ENCODE data around the gene CEP162.
"Not testable (repeated sequence)": the region's sequence is repeated elsewhere in the genome, so short reads cannot be mapped to it uniquely, and the experiment has no call there.

Gene CEP162

GRCh38 chr6:84223608-84224007 is 3.8 kb downstream of the CEP162 start:
- DNase-seq: not testable (repeated sequence)

GRCh38 chr6:84222426-84222825 is 5.0 kb downstream of the CEP162 start:
- DNase-seq: no peak

GRCh38 chr6:84220809-84221409 is 6.5 kb downstream of the CEP162 start:
- no peak for DNase-seq

- no peak for DNase-seq
Observed at GRCh38 chr6:84218091-84218490, 9.4 kb downstream of the CEP162 start.

- no peak for DNase-seq
Observed at GRCh38 chr6:84213217-84213616, 14.2 kb downstream of the CEP162 start.

GRCh38 chr6:84204011-84204410 is 23.4 kb downstream of the CEP162 start:
- DNase-seq: no peak

GRCh38 chr6:84199987-84200386 is 27.5 kb downstream of the CEP162 start:
- not testable (repeated sequence) for DNase-seq

DNA sequence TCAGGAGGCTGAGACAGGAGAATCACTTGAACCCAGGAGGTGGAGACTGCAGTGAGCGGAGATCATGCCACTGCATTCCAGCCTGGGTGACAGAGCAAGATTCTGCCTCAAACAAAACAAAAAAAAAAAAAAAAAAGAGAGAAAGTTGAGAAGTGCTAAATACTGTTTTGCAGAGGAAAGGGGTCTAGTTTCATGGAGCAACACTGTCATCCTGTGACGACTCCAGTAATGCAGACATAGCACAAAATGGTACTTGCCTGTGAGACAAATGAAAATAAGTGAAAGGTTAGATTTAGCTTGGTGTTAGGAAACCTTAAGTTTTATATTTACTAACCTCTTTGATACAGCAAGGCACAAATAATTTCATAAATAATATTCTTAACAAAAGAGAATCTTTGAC is 29.7 kb downstream of the CEP162 start:
- DNase-seq: no peak

- DNase-seq: no peak
Observed at GRCh38 chr6:84193114-84193708, 34.2 kb downstream of the CEP162 start.

GRCh38 chr6:84191802-84192201 is 35.6 kb downstream of the CEP162 start:
- no peak for DNase-seq

DNA sequence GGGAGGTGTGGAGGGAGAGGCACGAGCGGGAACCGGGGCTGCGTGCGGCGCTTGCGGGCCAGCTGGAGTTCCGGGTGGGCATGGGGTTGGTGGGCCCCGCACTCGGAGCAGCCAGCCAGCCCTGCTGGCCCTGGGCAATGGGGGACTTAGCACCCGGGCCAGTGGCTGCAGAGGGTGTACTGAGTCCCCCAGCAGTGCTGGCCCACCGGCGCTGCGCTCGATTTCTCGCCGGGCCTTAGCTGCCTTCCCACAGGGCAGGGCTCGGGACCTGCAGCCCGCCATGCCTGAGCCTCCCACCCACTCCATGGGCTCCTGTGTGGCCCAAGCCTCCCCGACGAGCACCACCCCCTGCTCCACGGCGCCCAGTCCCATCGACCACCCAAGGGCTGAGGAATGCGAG is 38.1 kb downstream of the CEP162 start:
- not testable (repeated sequence) for DNase-seq

DNA sequence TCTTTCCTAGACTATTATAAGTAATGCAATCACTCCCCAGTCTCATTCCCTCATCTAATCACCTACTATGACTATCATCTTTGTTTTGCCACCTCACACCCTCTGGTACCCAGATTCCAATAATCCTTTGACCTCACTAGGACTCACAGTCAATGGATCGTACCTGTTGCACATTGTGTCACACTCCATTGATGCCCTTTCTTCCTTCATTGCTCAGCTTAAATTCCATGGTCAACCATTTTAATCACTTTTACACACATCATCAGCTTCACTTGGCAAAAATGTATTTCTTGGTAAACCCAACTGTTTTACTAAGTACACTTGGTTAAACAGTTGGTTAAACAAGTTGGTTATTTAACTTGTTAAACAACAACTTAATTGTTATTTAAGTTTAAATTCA is 44.0 kb downstream of the CEP162 start:
- no peak for DNase-seq

DNA sequence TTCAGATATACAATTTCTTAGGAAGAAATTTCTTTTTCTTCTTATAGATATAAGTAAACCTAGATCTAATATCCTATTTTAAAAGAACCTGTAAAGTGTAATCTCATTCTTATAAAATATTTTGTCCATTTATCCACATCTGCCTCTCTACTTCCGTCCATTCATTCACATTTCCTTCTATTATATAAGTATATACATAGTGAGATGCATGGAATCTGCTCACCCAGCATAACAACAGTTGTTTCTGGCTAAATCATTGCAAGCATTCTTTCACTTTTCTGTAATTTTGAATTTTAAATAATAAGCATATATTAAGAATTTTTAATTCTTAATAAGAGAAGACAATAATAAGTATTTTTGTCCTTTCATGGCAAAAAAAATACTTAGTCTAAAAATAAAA is 45.4 kb downstream of the CEP162 start:
- no peak for DNase-seq

DNA sequence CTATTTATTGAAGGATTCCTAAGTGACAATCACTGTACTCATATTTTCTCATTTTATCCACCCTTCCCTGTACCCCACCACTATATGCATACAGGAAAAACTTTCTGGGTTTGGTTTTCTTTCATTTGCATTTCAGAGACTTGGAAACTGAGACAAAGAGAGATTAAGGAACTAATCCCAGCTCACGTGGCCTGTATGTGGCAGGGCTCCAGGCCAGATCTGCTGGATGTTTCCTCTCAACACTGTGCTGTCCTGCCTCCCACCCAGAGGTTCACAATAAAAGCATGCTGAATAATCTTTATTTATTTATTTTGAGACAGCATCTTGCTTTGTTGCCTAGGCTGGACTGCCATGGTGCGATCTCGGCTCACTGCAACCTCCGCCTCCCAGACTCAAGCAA is 50.2 kb downstream of the CEP162 start:
- DNase-seq: no peak

- no peak for DNase-seq
Observed at GRCh38 chr6:84172574-84172973, 54.9 kb downstream of the CEP162 start.

DNA sequence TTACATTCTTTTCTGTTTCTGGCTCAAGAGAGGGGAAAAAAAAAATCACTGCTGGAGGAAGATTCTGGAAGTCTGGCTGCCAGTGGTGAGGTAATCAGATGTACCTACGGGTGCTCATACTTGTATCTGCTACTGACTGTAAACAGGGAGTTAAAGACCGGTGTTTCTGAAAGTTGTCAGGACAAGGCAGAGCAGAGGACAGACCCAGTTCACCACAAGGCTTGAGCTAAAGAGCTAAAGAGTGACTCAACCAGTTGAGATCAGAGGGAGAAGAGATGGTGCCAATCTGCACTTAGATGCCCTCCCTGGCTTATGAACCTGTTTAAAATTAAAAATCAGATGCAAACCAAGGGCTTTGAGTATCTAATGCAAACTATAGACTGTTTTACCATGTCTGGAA is 55.4 kb downstream of the CEP162 start:
- no peak for DNase-seq

GRCh38 chr6:84167457-84167856 is 60.0 kb downstream of the CEP162 start:
- no peak for DNase-seq

DNA sequence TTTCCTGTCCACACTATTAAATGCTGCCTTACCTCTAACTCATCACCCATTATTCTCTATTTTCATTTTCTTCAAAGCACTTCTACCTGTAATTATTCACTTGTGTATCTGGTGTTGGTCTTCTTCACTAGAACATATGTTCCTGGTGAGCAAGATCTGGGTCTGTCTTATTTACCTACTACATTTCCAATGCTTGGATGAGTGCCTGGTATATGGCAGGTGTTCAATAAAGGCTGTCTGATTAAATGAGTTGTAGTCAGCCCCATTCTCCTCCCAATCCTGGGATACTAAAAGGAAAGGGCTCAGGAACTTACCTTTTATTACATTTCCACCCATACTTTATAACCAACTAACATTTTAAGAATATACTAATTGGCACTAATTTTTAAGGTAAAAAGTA is 61.0 kb downstream of the CEP162 start:
- no peak for DNase-seq

DNA sequence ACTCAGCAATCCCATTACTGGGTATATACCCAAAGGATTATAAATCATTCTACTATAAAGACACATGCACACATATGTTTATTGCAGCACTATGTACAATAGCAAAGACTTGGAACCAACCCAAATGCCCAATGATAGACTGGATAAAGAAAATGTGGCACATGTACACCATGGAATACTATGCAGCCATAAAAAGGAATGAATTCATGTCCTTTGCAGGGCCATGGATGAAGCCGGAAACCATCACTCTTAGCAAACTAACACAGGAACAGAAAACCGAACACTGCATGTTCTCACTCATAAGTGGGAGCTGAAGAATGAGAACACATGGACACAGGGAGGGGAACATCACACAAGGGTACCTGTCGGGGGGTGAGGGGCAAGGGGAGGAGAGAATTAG is 63.1 kb downstream of the CEP162 start:
- not testable (repeated sequence) for DNase-seq

DNA sequence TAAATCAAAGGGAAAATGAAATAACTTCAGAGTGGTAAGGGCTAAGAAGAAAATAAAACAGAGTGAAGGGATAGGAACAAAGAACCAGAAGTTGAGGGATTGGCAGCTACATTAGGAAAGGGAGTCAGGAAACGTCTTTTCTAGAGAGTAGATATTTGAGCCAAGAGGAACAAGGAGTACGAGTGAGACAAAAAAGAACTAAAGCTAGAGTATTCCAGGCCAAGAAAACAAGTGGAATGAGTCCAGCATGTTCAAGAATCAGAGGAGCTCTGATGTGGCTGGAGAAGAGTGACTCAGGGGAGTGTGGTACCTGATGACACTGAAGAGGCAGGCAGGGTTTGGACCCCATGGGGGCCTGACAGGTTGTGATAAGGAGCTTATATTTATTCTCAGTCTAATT is 66.3 kb downstream of the CEP162 start:
- no peak for DNase-seq

- DNase-seq: no peak
Observed at GRCh38 chr6:84156306-84156705, 71.1 kb downstream of the CEP162 start.

GRCh38 chr6:84151669-84152068 is 75.8 kb downstream of the CEP162 start:
- no peak for DNase-seq

DNA sequence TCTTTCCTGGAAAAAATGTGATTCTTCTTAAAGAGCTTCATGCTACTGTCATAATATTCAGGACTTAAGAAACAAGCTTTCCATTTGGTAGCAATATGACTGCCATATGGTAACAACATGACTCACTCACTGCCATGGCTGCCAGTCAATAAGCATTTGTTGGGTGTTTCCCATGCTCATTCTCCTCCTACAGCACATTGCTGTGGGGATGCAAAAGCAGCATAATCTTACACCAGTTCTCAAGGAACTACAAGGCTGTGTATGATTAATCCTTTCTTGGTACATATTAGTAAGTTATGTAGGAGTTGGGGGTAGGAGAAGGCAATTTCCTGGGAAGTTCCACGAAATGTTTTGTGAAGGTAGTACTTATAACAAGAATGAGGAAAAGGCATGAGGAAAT is 76.7 kb downstream of the CEP162 start:
- no peak for DNase-seq

GRCh38 chr6:84141521-84141920 is 85.9 kb downstream of the CEP162 start:
- no peak for DNase-seq

DNA sequence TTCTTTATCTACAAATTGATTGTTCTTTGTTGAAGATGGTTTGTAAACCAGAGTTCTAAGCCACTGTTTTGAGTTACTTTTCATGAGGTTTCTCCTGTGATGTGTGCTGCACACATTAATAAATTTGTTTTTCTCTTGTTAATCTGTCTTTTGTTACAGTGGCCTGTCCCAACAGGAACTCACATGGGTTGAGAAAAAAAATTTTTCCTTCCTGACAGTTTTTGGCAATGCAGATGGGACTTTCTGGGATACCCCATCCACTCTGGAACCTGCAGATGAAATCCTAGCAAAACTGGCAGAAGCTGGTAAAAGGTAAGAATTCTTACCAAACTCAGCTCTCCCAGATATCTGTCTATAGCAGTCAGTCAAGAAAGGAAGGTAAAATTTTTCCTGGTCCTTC is 88.1 kb downstream of the CEP162 start:
- no peak for DNase-seq
